Colon (tissue), 2 donors: ENCODE results near the gene SNAPC5.
"Not testable (repeated sequence)": the region's sequence is repeated elsewhere in the genome, so short reads cannot be mapped to it uniquely, and the experiment has no call there.

ENCODE experiments used
- FAIRE-seq: peaks from 2 replicates; lab custom pipeline; 2012; peaks lifted over from hg19 to GRCh38; lab: Jason Lieb, UNC
- donor health status: control.
- donor health status: control.

The SNAPC5 gene

DNA sequence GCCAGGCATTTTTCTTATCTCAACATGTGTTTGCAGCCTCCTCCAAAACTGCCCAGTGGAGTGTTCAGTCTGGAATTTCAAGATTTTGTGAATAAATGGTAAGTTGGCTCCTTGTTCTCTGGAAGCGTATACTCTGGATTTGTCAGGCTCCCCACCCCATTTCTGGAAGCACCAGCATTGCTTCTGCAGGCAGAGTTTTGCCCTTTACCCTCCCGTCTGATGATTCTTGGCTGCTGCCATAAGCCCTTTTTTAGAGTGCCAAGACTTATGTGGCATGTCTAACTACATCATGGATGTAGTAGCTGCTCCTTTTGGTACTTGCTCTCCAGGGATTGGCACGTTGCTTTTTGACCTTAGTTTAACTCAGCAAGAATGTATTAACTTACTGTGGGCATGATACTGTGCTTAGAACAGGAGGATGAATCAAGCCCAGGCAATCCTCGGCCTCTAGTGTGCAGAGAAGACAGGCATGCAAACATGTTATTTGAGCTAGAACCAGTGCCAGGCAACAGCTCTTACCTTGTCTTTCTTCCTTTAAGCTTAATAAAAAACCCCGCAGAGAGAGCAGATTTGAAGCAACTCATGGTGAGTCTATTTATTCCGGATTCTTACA, 8.3 kb downstream of the SNAPC5 start:
- FAIRE-seq, result no peak

DNA sequence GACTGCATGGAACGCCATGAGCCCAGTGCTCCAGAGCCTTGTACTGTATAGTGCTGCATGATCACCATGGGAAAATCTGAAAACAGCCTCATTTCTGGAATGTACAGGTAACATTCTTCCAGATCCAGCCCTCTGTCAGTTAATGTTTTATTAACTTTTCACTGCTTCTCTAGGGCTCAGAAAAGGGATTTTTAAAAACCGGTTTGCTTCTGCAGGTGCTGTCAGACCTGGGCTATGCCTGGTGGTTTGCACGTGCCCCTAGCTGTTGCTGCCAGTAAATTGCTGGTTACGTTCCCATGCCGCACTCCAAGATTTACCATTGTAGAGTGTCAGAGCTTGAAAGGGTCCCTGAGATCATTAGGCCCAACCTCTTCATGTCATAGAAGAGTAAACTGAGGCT, 9.0 kb downstream of the SNAPC5 start:
- FAIRE-seq, result no peak

DNA sequence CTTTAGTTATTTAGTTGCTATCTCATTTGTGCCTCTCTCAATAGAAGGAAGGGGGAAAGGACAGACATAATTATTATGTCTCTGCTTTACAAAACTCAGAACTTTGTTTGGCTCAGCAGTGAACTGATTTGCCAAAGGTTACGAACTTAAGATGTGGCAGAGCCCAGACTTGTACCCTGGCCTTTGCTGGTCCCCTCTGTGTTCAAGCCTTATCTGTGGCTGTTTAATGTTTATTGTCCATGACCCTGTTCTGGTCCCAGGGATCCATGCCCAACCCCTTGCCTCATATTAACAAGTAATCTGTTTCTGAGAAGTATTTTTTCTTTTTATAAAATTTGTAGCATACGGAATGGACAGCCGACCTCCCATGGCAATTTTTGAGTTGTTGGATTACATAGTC, 10.7 kb downstream of the SNAPC5 start:
- no peak for FAIRE-seq

GRCh38 chr15:66484539-66485112, 12.9 kb downstream of the SNAPC5 start:
- no peak for FAIRE-seq

GRCh38 chr15:66483131-66483566, 14.4 kb downstream of the SNAPC5 start:
- FAIRE-seq, result no peak

- no peak for FAIRE-seq
These were observed 15.0 kb downstream of the SNAPC5 start for GRCh38 chr15:66482539-66482938.

- no peak for FAIRE-seq
These were observed 16.3 kb downstream of the SNAPC5 start for GRCh38 chr15:66481107-66481856.

- FAIRE-seq, result no peak
These were observed 17.3 kb downstream of the SNAPC5 start for GRCh38 chr15:66480267-66480666.

DNA sequence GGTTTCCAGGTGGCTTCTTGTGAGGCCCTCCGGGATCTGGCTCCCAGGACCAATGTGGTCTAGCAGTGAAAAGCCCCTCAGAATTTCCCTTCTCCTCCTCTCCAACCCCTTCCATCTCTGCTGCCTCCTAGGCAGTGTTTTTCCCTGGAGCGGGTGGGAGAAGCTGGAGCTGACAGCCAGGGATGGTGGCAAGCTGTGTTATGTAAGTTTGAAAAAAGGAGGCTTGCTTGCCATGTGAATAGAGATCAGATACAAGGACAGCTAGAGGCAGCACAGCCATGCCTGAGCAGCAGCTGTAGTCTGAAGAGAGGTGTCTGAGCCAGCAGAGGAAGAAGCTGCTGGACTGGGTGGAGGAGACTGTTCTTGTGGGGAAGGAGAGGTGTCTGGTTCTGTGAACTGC, 20.6 kb downstream of the SNAPC5 start:
- FAIRE-seq, result no peak

- FAIRE-seq, result no peak
These were observed 21.0 kb downstream of the SNAPC5 start for GRCh38 chr15:66476535-66476934.

DNA sequence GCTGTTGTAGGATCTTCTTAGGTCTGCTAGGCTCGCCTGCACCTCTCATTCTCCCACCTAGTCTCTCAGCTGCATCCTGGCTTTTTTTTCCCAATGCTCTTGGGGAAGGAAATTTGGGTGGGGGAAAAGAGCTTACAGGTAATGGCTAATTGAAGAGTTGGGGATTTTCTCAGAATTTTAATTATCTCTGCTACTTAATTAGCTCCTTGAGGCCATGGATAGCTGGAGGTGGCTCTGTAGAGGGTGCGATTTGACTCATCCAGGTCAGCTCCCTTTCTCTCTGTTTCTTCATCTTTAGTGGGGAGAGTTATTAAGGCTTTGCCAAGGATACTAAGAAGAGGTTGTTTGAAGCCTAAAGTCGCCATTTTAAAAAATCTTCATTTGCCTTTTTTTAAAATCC, 22.6 kb downstream of the SNAPC5 start:
- no peak for FAIRE-seq

DNA sequence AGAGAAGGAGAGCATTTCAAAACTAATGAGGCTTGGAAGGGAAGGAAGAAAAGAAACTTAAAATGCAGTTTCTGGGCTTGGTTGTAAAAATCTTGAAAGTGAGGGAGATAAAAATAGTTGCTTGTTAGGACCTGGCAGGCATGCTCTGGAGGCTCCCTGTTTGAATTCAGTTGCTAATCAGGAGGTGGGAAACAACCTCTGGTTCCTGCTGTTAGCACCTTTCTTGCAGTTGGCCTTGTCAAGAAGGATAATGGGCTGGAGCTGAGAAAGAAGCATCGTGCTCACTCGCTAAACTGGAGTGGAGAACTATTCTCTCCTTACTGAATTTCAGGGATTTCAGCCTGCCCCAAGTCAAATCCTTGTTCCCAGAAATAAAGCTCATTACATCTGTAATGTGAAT, 23.4 kb downstream of the SNAPC5 start:
- FAIRE-seq, result no peak

DNA sequence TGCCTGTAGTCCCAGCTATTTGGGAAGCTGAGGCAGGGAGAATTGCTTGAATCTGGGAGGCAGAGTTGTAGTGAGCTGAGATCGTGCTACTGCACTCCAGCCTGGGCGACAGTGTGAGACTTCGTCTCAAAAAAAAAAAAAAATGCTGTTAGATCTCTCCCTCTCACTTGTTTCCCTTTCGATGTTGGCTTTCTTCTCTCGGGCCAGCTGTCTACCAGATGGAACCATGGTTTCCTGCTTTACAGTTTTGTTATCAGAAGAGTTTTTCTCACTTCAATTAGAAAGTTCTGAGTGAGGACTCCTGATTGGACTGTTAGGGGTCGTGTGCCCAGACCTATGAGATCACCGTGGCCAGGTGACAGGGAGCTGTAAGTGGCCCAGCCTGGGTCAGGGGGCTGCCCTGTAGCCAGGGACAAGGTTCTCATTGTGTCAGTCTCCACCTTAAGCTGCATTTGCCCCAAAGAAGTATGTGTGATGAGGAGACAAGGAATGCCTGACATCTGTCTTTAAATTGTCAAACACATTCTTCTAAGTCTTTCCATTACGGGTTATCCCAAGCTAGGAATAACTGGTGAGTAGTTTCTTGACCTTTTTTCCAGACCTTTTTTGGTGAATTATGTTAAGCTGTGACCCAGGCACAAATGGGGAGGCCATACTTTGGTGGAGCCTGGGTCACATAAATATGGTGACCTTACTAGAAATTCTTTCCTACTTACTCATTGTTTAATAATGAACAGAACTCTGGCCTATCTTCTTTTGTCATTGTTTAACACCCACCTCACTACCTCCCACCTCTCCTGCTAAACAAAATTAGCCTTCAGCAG, 25.2 kb downstream of the SNAPC5 start:
- FAIRE-seq, result no peak

GRCh38 chr15:66470825-66471224, 26.7 kb downstream of the SNAPC5 start:
- FAIRE-seq, result not testable (repeated sequence)

- FAIRE-seq, result not testable (repeated sequence)
These were observed 30.2 kb downstream of the SNAPC5 start for GRCh38 chr15:66467162-66468040.

DNA sequence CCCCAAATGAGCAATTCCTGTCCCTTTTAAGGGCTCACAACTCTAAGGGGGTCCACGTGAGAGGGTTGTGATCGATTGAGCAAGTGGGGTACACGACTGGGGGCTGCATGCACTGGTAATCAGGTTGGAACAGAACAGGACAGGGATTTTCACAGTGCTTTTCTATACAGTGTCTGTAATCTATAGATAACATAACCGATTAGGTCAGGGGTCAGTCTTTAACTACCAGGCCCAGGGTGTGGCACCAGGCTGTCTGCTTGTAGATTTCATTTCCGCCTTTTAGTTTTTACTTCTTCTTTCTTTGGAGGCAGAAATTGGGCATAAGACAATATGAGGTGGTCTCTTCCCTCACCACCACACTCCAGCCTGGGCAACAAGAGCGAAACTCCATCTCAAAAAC, 32.3 kb downstream of the SNAPC5 start:
- FAIRE-seq, result not testable (repeated sequence)

- no peak for FAIRE-seq
These were observed 34.9 kb downstream of the SNAPC5 start for GRCh38 chr15:66462627-66463026.

DNA sequence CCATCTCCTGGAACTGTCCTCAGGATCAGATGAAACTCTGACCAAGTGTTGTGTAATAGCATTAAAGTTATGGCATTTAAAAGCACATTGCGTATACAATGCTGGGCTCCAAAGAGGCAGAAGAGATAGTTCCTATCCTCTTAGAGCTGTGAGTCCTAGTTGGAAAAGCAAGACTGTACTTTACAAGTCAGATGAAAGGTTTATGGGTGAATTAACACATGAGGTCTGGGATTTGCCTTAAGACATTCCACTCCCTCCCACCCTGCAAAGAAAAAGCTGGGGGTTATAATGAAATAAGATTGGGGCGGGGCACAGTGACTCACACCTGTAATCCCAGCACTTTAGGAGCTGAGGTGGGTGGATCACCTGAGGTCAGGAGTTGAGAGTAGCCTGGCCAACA, 35.6 kb downstream of the SNAPC5 start:
- FAIRE-seq, result no peak

DNA sequence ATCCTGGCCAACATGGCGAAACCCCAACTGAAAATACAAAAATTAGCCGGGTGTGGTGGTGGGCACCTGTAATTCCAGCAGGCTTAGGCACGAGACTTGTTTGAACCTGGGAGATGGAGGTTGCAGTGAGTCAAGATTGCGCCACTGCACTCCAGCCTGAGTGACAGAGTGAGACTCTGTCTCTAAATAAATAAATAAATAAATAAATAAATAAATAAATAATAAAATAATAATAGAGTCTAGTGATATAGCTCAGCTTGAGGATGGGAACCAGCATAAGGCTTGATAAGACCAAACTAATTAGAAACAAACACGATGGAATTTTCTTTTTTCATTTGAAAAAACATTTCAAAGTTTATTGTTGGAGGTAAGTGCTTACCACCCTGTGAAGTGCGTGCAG, 36.3 kb downstream of the SNAPC5 start:
- not testable (repeated sequence) for FAIRE-seq

DNA sequence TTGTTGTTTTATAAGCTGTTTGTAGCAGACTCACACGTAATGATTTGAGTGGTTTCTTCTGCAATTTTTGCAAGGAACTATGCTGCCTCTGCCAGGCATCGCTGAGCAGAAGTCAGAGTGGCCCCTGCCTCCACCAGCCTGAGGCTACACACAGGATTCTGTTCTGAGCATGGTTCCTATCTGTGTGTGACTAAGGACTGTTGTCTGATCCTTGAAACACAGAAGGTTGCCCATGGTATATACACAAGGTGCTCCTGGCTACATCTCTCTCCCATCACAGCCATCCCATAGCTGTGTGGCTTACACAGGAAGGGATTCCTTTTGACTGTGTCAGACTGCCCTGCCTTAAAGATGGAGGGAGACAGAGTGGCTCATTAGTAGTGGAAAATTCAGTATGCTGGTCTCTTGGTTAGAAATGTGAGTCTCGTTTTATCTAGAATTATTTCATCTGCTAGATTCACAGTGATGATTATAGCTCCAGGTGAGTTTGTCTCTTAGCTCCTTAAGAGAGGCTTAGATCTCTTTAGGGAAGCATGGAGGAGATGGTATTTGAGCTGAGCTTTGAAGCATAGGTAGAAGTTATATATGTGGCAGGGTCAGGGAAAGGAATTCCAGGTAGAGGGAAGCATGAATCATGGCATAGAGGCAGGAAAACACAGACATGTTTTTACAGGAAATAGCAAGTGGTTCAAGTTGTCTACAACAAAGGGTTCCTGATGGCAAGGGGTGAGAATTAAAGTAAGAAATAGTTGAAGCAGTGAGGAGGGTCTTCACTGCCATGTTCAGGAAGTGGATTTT, 37.5 kb downstream of the SNAPC5 start:
- no peak for FAIRE-seq

- FAIRE-seq, result no peak
These were observed 41.4 kb downstream of the SNAPC5 start for GRCh38 chr15:66456211-66456610.
